Calu3 (cell line): ENCODE data around the gene ARRB1. TPM values are rescaled to one million over a fixed set of nuclear protein-coding genes. Genes with fewer than 3 reads are reported as not detected.

Experiments used
- BruUV-seq: library from RNA; stranded (reverse); fragments of 400-500 nt; replicated peaks from 2 replicates; lab custom pipeline; 2021; lab: Mats Ljungman, UMichigan
- CTCF ChIA-PET: fragments of 300-600 bp; sonication (Branson Sonifier 250); formaldehyde crosslinking; loops from one replicate; lab custom pipeline; 2022; ENCODE audit warnings: antibody characterized with exemption; lab: Charles Lee
- DNase-seq: peaks from one replicate; pipeline ENCODE4 v3.0.0; 2022
- H3K27ac Mint-ChIP-seq: one replicate; pipeline ENCODE4 v1.8.0; 2022; ENCODE audit warnings: mixed read lengths; ENCODE audit not compliant: unreplicated experiment
- H3K27me3 Mint-ChIP-seq: one replicate; pipeline ENCODE4 v1.8.0; 2022; ENCODE audit warnings: mixed read lengths; ENCODE audit not compliant: unreplicated experiment
- H3K36me3 Mint-ChIP-seq: one replicate; pipeline ENCODE4 v1.8.0; 2022; ENCODE audit warnings: mild to moderate bottlenecking, moderate library complexity, mixed read lengths; ENCODE audit not compliant: insufficient read depth, unreplicated experiment
- H3K4me1 Mint-ChIP-seq: one replicate; pipeline ENCODE4 v1.8.0; 2022; ENCODE audit warnings: mild to moderate bottlenecking, low read depth, mixed read lengths; ENCODE audit not compliant: unreplicated experiment
- H3K4me3 Mint-ChIP-seq: one replicate; pipeline ENCODE4 v1.8.0; 2022; ENCODE audit warnings: mild to moderate bottlenecking, low read depth, moderate library complexity, mixed read lengths; ENCODE audit not compliant: unreplicated experiment
- H3K9me3 Mint-ChIP-seq: one replicate; pipeline ENCODE4 v1.8.0; 2022; ENCODE audit warnings: low read depth, mixed read lengths; ENCODE audit not compliant: unreplicated experiment
- intact Hi-C: fragments of 100-400 bp; cut with micrococcal nuclease; formaldehyde crosslinking; loops from one replicate; pipeline ENCODE4 v1.10.0; 2022; ENCODE audit not compliant: unreplicated experiment
- total RNA-seq: library from RNA; stranded (reverse); gene quantifications from 2 replicates; pipeline ENCODE4 v1.2.3, GENCODE V29; 2022
- TF ChIP-seq, protein P1 (sequence below): fragments of 200-600 bp; IDR thresholded peaks from one replicate; pipeline ENCODE4 v1.8.0; 2022; ENCODE audit warnings: antibody characterized with exemption; ENCODE audit not compliant: unreplicated experiment

Gene ARRB1
- total RNA-seq, 1 experiment from 2014 or later = 8.7 TPM

DNA sequence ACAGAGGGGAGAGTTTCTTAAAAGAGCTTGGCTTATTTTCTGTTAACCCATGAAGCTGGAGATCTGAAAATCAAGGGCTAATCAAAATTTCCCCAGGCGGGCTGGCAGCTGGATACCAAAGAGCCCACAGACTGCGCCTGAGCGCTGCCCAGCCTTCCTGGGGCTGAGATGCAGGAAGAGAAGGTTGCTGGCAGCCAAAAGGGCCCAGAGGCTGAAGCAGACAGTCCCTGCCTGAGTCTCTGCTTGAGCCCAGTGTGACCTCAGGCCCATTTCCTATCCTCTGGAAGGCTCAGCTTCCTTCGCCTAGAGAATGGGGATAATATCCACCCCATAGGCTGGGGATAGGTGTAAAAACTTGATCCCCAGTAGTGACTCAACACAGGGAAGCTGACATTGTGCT lies 49.1 kb downstream of the ARRB1 start:
- CTCF ChIA-PET = no interaction called here
- no peak overlapping the region for H3K4me3 Mint-ChIP-seq
- H3K9me3 Mint-ChIP-seq = no peaks in the 10 kb centered on the region
- TF ChIP-seq, protein P1, sequence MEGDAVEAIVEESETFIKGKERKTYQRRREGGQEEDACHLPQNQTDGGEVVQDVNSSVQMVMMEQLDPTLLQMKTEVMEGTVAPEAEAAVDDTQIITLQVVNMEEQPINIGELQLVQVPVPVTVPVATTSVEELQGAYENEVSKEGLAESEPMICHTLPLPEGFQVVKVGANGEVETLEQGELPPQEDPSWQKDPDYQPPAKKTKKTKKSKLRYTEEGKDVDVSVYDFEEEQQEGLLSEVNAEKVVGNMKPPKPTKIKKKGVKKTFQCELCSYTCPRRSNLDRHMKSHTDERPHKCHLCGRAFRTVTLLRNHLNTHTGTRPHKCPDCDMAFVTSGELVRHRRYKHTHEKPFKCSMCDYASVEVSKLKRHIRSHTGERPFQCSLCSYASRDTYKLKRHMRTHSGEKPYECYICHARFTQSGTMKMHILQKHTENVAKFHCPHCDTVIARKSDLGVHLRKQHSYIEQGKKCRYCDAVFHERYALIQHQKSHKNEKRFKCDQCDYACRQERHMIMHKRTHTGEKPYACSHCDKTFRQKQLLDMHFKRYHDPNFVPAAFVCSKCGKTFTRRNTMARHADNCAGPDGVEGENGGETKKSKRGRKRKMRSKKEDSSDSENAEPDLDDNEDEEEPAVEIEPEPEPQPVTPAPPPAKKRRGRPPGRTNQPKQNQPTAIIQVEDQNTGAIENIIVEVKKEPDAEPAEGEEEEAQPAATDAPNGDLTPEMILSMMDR = no peak
- no peaks in the 10 kb centered on the region for H3K4me1 Mint-ChIP-seq
- no peak for DNase-seq
- H3K36me3 Mint-ChIP-seq = no peaks in the 10 kb centered on the region
- no peak overlapping the region for H3K27ac Mint-ChIP-seq
- no peaks in the 10 kb centered on the region for H3K27me3 Mint-ChIP-seq
- intact Hi-C loops = no loop called here
- no TSS peak for BruUV-seq

DNA sequence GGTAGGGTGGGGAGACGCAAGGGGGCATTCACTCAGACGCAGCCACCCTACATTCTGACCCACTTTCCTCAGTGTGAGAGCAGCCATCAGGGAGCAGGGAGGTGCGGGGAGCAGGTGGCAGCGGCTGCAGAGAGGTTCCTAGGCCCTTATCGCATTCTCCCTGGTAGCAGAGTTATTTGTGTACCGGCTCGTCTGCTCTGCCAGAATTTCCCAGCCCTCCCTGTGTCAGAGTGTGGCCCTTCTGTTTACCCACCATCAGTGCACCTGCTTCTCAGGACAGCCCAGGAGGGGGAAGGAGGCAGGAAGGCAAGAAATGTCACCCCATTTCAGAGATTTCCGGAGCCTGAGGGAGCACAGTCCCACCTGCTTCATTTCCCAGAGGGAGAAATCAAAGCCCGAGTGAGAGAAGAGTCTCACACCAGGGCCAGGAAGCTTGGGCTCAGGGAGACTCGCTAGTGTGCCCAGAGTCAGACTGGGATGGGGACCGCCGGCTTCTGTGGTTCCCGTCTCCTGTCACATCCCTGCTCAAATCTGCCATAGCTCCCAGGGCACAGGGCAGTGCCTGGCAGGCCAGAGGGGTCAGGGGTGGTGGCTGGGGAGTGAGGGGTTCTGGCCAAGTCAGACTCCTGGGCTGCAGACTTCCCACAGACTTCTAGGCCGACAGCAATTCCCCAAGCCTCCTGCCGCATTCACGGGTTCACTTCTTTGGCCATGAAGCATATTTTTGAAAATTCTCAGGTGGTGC lies 49.7 kb downstream of the ARRB1 start:
- no peak for DNase-seq
- Mint-ChIP-seq H3K36me3 (no peaks in the 10 kb centered on the region), H3K27ac (no peak overlapping the region), H3K27me3 (no peaks in the 10 kb centered on the region), H3K4me3 (no peak overlapping the region), H3K9me3 (no peaks in the 10 kb centered on the region), H3K4me1 (no peaks in the 10 kb centered on the region)
- CTCF ChIA-PET = no interaction called here
- BruUV-seq = no TSS peak
- intact Hi-C loops = no loop called here
- TF ChIP-seq, protein P1 = no peak

DNA sequence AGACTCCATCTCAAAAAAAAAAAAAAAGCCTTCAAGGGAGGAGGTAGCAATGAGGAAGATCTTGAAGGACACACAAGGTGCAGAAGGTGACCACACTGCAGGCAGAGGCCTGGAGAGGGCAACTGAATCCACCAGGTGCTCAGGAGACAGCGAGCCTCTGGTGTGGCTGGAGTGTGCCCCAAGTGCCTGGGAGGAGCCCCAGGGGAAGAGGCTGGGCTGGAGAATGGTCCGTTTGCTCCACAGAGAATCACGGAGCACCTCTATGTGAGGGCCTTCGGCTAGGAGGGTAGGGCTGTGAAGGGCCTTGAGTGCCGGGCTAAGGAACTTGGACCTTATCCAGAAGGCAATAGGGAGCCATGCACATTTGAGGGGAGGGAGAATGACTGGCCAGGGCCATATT lies 50.3 kb downstream of the ARRB1 start:
- Mint-ChIP-seq H3K4me1 (no peaks in the 10 kb centered on the region), H3K36me3 (no peaks in the 10 kb centered on the region), H3K4me3 (no peak overlapping the region), H3K27me3 (no peaks in the 10 kb centered on the region), H3K27ac (no peak overlapping the region), H3K9me3 (no peaks in the 10 kb centered on the region)
- no peak for DNase-seq
- TF ChIP-seq, protein P1 = no peak
- intact Hi-C loops = no loop called here
- no TSS peak for BruUV-seq
- CTCF ChIA-PET = interaction anchor here (0.7 kb wide), 1 partner anchor 500 kb away, joined by 4 read pairs; no protein-coding TSS in a partner anchor

DNA sequence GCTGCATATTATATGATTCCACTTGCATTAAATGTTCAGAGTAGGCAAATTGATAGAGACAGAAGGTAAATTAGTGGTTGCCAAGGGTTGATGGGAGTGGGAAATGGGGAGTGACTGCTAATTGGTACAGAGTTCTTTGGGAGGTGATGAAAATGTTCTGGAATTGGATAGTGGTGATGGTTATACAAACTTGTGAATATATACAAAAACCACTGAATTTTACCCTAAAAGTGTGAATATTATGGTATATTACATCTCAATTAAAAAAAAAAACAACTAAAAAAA lies 52.5 kb downstream of the ARRB1 start:
- Mint-ChIP-seq H3K4me1 (no peaks in the 10 kb centered on the region), H3K27me3 (no peaks in the 10 kb centered on the region), H3K27ac (no peak overlapping the region), H3K4me3 (no peak overlapping the region), H3K36me3 (no peaks in the 10 kb centered on the region), H3K9me3 (no peaks in the 10 kb centered on the region)
- TF ChIP-seq, protein P1 = no peak
- no TSS peak for BruUV-seq
- DNase-seq = no peak
- intact Hi-C loops = no loop called here
- CTCF ChIA-PET = no interaction called here
